HG02852 (cell line): ENCODE results near the gene CDC37L1.

Source experiments
- ATAC-seq: cut with Tn5 transposase; IDR thresholded peaks from one replicate; pipeline ENCODE4 v1.9.1; 2021; ENCODE audit warnings: mild to moderate bottlenecking, moderate library complexity; ENCODE audit not compliant: unreplicated experiment

Gene CDC37L1

DNA sequence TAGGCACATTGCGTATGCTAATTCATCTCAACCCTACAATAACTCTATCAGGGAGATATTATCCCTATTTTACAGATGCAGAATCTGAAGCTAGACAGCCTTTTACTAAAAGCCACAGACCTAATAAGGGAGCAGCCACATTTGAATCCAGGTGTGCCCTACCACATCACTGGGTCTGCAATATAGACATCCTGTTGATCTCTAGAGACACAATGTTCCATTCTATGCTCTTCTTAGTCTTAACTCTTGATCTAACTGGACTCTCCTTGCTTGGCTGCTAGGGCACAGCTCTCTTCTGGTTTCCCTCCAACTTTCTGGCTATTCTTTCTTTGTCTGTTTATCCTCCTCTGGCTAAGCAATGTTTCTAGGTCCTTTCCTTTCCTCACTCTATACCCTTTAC lies 11.7 kb upstream of the CDC37L1 start:
- no peak for ATAC-seq

DNA sequence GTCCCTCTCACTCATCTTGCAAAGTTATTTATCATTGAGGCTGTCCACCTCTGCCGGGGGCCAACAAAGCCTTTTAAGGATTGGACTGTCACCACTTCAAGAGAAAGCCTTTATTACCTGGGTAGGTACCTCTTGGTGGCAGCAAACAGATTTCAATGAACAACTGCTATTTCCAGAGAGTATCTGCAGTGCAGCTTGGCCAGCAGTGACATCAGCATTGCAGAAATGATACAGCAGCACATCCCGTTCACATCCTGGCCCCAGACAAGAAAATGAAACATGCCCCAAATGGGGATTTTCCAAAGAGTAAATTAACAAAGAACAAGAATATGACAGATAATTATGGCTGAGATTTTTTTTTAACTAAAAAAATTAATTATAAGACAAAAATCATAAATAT lies 10.8 kb upstream of the CDC37L1 start:
- ATAC-seq: no peak

GRCh38 chr9:4669890-4670289 lies 9.5 kb upstream of the CDC37L1 start:
- no peak for ATAC-seq

GRCh38 chr9:4670591-4670990 lies 8.8 kb upstream of the CDC37L1 start:
- no peak for ATAC-seq

- ATAC-seq: no peak
Observed at GRCh38 chr9:4671737-4672136, 7.6 kb upstream of the CDC37L1 start.

- ATAC-seq: no peak
Observed at GRCh38 chr9:4674783-4675182, 4.6 kb upstream of the CDC37L1 start.

GRCh38 chr9:4677392-4677791 lies 2.0 kb upstream of the CDC37L1 start:
- ATAC-seq: no peak

GRCh38 chr9:4678679-4679267 lies 596 bp upstream of the CDC37L1 start:
- ATAC-seq: peak; percentile 2

GRCh38 chr9:4680173-4680525 lies 780 bp downstream of the CDC37L1 start:
- ATAC-seq: peak; percentile 4

- ATAC-seq: no peak
Observed at GRCh38 chr9:4680750-4681149, 1.4 kb downstream of the CDC37L1 start.

GRCh38 chr9:4684820-4685219 lies 5.5 kb downstream of the CDC37L1 start:
- no peak for ATAC-seq

DNA sequence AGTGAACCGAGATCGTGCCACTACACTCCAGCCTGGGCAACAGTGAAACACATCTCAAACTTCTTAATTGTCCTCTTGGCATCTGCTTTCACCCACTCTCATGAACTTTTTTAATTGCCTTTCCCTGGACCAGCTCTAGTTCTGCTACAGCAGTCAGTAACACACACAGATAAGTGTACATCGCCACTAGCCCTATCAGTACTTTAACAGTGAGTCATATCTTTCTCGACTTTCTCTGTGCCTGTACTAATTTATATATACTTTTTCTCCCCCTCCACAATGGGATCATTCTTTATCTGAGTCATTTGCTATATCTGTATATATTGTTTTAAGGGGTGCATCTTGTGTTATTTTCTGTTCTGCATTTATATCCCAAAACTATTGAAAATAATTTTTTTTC lies 6.7 kb downstream of the CDC37L1 start:
- peak; percentile 38 for ATAC-seq

DNA sequence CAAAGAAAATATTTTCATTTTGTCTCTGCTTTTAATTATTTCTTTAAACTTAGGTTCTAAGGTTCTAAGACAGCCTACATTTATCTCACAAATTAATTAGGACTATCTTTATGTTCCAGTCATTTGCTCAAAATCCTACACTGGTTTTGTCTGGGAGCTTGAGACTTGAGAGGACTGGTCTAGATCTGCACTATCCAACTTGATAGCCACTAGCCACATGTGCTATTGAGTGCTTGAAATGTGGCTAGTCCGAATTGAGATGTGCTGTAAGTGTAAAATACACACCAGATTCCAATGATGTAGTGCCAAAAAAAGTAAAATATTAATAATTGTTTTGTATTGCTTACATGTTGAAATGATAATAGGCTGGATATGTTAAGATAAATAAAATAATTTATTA lies 7.2 kb downstream of the CDC37L1 start:
- no peak for ATAC-seq

- no peak for ATAC-seq
Observed at GRCh38 chr9:4689021-4689420, 9.7 kb downstream of the CDC37L1 start.

GRCh38 chr9:4689687-4690104 lies 10.3 kb downstream of the CDC37L1 start:
- peak; percentile 65 for ATAC-seq

DNA sequence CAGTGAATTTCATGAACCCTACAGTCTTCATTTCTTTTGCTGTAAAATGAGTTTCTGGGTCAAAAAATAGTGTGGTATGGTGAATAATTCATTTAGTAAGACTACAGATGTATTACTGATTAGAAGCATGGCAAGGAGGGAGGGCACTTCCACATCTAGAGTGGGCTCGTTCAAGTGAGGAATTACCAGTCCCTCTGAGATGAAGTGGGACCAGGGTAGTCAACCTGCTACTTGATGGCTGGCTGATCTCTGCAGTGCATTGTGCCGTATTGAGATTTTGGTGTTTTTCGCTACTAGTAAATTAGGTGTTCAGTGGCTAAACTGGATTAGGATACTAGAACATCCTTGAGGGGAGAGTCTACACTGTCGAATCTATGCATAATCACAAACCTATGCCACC lies 10.8 kb downstream of the CDC37L1 start:
- ATAC-seq: peak; percentile 49

DNA sequence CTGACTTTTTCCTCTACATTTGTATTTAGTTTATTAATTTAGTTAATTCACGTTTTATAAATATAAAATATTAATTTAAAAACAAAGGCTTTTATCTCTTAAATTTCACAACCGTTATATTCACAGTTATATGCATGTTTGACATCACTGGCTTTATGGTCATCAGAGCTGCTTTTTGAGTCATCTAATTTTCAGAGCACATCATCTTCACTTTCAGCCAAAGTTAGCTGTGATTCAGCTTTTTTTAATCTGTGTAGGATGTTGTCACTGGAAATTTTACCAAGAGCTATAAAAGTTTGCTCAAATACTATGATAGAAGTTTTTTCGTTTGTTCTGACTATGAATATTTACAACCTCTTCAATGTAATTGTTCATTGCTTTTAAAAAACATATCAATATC lies 12.4 kb downstream of the CDC37L1 start:
- no peak for ATAC-seq

- ATAC-seq: no peak
Observed at GRCh38 chr9:4700091-4700490, 20.7 kb downstream of the CDC37L1 start.

GRCh38 chr9:4700932-4701331 lies 21.6 kb downstream of the CDC37L1 start:
- ATAC-seq: no peak

GRCh38 chr9:4701526-4701925 lies 22.2 kb downstream of the CDC37L1 start:
- no peak for ATAC-seq

DNA sequence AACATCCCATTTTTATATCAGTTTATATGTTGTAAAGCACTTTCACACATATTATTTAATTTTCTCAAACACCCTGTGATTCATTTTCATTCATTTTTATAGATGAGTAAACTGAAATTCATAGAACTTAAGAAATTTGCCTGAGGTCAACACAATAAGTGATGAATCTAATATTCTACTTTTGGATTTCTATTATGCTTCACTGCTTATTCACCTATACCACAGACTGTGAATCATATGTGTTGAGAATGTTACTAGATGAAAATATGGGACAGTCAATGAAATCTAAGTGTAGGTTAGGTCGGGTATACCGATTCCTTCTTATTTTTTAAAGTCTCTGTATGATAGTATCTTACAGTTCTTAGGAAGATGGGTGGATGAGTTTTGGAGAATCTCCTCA lies 24.8 kb downstream of the CDC37L1 start:
- ATAC-seq: no peak

- ATAC-seq: no peak
Observed at GRCh38 chr9:4706021-4706420, 26.7 kb downstream of the CDC37L1 start.

GRCh38 chr9:4706971-4707622 lies 27.7 kb downstream of the CDC37L1 start:
- no peak for ATAC-seq
